CD4-positive, alpha-beta T cell treated with Interleukin-10 for 1 hour (primary cell): ENCODE data around the gene SOX1.

ENCODE experiments used
- DNase-seq: peaks from one replicate; pipeline ENCODE4 v3.0.0-alpha.2; 2020

SOX1 gene

DNA sequence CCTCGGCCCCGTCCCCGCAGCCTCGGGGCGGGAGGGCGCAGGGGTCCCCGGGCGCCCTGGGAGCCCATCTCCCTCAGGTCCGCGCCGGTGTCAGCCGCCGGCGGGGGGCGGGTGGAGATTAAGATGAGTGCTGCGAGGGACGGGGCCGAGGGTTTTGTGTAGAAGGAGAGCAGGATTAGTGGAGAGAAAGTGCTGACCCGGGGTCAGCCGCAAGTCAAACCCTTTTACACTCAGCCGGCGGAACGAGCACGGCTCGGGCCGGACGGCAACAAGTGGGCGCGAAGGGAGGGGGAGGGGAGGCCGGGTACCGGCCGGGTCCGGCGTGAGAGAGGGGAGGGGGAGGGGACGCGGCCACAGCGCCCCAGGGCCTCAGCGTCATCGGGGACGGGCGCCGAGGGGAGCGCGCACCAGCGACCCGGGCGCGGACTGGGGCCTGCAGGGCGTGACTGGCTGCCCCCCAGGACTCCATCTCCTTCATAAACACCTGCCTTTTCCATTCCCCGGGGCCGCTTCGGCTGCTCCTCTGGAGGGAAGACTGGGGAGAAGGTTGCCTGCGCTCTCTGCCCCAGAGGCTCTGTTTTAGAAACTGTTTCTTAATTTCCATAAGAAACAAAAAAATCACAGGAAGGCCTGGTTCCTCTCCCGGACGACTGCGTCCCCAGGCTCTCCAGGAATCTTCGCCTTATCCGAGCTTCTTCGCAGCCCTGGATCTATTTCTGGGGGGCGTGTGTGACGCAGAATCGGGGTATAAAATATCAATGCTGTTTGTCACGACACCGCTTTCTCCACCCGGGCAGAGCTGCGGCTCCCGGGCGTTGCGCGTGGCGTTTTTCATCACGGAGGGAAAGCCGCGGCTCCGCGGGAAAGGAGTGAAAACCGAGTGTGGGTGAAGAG lies 6.5 kb downstream of the SOX1 start:
- no peak for DNase-seq

DNA sequence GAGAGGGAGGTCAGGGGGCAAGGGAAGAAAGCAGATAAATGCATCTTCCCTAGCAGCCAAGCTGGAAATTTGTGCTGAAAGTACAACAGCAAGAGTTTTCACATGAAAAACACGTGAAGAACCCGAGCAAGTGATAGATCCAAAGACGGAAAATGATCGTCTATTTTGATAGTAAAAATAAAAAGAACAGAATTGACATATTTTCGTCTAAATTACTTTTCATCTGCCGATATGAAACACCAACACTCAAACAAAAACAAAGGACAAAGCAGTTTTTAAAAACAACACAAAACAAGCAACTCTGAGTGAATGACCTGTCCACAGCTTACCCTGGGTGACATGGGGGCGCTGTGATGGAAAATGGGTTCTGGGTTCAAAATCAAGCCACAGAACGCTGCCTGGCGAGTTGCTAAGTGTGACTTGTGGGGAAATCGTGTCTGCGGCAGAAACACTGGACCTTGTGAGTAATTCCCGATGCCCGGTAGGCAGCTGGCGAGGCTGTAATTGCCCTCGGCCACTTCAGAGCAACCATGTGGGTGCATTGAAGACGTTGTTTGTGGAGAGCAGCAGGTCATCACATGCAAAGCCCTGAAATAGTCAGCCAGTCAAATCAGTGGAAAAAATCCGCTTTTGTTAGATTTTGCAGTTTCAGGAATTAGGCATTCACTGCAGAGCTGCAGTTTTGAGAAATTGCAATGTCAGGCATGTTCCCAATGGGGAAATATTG lies 7.4 kb downstream of the SOX1 start:
- DNase-seq: no peak

DNA sequence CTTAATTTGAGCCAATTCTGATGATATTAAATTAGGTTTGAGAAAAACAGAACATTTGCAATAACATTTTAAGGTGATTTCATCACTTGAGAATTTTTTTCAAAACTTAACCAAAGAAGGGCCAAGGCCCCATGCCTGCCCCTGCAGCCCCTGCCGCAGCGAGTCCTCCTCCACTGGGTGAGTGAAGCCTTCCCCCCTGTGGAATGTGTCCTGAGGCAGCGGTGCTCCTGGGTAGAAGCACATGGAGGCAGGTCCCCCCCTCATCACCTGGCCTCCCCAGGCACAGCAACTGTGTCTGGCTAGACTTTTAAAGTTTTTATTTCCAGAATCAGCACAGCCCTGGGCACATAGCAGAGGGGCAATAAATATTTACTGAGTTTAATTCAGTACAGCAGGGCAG lies 10.8 kb downstream of the SOX1 start:
- DNase-seq: no peak

DNA sequence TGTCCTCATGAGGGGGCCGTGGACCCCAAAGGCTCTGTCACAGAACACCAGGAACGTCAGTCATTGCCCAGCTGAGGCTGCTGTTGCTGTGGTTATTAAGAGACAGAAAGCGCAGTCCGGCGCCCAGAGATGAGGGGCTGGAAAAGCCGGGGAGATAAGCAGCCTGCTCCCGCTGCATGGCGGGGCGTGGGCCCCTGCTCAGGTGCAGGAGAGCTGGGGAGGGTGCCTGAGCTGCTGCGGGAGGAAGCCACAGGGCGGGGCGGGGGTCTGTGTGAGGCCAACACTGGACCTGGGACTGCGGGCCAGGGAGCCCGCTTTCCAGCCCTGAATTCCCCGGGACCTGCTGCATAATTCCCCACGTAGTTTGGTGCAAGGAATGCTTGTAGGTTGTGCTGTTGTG lies 11.3 kb downstream of the SOX1 start:
- DNase-seq: no peak

DNA sequence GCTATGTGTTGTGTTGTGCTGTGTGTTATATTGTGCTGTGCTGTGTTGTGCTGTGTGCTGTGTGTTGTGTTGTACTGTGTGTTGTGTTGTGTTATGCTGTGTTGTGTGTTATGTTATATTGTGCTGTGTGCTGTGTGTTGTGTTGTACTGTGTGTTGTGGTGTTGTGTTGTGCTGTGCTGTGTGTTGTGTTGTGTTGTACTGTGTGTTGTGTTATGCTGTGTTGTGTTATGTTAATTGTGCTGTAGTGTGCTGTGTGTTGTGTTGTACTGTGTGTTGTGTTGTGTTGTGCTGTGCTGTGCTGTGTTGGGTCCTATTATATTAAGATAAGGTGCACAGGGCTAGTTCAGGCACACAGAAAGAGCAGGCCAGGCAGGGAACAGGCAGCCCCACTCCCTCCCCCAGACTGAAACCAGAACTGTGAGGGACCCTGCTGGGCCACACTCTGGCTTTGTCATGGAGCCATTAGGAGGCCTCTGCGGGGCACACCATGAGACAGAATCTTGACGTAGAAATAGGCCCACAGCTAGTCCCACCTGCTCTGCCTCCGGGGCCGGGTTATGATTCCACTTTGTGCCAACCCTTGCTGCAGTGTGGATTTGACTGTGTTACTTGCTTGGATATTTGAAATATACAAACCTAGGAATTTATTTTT lies 12.1 kb downstream of the SOX1 start:
- DNase-seq: no peak

DNA sequence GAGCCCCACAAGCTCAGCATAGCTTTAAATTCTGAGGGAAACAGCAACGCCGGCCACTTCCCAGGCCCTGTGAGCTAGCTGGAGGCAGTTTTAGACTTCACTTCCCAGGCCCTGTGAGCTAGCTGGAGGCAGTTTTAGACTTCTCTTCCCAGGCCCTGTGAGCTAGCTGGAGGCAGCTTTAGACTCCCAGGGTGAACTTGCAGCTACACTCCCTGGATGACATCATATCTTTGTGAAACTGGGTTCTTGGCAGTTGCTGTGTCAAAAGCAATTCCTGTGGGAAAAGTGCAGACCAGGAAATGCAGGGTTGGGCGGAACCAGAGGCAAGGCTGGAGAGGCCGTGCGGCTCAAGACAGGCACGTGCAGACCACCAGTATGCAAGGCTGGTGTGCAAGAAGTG lies 12.7 kb downstream of the SOX1 start:
- DNase-seq: no peak

DNA sequence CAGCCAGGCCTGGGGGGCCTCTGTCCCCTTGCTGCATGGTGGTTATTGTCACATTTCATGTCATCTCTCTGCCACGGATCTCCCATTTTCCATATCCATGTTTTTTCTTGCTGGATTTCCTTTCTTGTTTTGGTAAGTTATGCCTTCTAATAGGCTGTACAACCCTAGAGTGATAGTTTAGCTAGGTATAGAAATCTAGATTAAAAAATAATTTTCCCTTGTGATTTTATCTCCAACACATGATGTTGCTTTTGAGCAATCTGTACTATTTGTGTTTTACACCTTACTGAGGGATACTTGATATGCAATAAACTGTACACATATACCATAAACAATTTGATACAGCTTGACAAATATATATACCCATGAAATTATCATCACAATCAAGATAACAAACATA lies 17.0 kb downstream of the SOX1 start:
- no peak for DNase-seq

DNA sequence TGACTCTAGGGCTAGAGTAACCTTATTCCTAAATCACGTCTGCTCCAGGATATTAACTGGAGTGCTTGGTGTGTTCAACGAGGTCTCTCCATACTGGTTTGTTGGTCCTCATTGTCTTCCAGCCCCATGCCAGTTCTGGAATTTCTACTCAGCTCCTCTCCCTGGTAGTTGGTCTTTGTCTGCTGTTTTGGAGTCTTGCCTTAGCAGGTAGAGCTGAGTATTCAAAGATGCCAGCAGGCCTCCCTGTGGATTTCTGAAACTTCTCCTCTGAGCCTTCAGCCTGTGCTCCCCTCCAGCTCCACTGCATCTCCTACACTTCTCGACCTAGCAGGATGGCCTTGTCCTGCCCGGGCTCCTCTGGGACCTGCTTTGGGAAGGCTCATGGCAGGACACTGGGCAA lies 25.5 kb downstream of the SOX1 start:
- DNase-seq: no peak

DNA sequence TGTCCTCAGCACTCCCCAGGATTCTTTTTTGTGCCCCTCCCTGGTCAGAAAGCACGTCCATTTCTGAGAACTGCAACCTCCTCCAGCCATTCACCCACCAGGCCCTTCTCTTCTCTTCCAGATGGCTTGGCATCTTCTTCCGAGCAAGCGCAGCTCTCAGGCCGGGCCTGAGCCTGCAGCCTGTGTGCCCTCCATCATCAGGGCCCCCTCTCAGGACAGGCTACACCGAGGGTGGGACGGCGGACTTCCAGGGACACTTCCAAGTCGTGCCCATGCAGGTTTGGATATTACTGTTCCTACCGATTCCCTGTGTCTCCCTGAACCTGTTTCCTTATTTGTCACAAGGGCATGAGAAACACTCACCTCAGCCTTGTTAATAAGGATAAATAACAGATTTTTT lies 28.4 kb downstream of the SOX1 start:
- DNase-seq: no peak

DNA sequence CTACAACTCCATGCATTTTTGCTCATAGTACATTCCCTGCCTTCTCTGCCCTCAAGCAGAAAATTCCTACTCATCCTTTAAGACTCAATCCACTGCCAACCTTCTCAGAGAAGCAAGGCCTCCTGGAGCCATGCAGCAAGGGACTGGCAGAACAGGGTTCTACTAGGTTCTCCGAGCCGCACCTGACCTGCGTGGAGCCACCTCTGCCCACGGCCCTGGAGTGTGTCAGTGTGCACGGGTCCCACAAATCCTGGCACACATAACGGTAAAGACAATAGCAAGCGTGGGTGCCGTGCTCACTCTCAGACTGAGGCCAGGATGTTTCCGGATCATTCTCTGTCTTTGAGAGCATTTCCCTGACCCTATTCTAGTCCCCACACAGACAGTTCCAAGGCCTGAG lies 30.0 kb downstream of the SOX1 start:
- DNase-seq: no peak

DNA sequence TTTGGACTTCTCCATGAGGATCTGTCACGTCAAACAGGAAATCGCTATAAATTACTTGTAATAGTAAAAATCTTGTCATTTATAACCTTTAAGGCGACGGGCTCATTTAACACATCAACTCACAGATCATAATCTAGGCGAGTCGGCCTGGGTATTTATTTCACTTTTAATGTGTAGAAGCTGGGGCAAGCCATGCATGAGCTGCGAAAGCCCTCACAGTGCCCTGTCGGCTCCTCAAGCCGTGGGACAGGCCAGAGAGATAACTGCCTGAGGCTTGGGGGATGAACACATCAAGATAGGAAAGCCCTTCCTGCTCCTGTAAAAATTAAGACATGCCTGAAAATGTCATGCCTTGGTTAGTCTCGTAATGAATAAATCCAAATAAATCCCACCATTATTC lies 30.8 kb downstream of the SOX1 start:
- no peak for DNase-seq

DNA sequence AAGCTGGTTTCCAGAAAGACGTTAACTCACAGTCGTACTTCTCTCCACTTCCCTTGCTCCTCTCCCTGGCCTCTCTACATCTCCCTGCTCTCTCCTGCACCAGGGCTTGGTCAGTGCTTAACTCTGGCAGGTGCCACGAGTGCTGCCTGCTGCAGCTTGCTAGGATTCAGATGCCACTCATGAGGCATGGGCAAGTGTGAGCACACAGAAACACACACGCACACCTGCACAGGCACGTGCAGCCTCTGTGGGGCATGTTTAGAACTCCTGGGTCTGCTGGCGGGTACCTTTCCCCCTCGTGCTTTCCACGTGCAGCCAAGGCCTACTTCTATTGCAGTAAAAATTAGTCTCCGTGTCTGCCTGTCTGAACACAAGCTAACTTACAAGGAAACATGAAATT lies 31.8 kb downstream of the SOX1 start:
- DNase-seq: no peak

DNA sequence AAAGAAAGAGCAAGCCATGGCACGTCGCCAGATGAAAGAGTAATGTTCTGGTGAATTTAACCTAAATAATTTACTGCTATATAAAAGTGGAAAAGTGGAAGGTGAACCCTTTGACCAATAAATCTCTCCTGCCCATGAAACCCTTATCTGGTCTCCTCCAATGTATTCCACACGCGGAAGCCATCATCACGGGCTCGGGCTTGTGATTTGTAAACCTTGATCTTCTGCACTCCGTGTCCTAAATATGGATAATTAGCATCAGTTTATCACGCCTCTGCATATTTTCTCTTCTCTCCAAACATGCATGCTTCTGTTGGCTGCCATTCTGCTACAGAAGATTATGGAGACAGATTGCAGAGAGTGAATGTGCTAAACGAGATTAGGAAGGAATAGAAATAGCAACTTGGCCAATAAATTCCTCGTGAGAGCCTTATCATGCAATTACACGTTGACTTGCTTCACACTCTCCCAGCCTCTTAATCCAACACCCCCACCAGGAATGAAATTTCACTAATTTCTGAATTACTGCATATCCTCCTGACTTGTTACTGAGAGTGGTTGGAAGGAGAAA lies 34.5 kb downstream of the SOX1 start:
- DNase-seq: no peak

DNA sequence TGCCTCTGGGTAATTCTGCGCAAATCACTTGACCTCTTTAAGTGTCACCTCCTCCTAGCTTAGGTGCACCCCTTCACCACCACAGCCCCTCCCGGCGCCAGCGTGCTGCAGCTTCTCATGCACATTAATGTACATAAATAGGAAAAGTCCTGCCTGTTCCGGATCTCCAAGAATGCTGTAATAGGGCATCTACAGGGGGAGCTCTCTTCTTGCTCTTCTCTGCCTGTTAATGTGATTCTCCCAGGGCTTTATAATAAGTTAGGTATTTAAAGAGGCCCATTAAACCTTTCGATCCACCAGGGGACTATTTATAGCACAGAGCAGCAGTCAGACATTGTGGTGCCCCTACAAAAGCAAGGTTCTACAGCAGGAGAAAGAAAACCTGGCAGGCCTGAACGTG lies 35.3 kb downstream of the SOX1 start:
- DNase-seq: no peak

DNA sequence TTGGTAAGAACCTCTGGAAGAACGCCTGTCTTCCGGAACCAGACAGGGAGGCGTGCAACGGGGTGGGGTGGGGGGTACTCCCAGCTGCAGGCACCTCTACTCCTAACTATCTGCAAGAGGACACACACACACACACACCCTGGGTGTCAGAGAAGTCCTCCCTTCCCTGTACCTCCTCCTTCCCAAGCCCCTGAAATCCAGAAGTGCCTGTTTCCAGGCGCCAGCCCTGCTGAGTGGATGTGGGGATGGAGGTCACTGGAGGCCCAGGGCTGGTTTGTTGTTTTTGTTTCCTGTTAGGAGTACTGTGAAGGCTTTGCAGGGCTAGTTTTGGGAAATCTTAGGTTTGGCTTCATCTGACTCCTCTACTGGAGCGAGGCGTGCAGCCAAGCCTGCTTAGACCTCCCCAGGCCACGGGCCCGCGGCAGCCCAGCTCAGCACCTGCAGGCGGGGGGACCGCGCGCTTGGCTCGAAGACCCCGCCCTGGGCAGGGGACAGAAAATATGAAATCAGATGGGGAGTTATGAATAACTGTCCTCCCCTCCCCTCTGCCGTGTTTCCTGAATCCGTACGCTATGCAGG lies 36.4 kb downstream of the SOX1 start:
- no peak for DNase-seq

DNA sequence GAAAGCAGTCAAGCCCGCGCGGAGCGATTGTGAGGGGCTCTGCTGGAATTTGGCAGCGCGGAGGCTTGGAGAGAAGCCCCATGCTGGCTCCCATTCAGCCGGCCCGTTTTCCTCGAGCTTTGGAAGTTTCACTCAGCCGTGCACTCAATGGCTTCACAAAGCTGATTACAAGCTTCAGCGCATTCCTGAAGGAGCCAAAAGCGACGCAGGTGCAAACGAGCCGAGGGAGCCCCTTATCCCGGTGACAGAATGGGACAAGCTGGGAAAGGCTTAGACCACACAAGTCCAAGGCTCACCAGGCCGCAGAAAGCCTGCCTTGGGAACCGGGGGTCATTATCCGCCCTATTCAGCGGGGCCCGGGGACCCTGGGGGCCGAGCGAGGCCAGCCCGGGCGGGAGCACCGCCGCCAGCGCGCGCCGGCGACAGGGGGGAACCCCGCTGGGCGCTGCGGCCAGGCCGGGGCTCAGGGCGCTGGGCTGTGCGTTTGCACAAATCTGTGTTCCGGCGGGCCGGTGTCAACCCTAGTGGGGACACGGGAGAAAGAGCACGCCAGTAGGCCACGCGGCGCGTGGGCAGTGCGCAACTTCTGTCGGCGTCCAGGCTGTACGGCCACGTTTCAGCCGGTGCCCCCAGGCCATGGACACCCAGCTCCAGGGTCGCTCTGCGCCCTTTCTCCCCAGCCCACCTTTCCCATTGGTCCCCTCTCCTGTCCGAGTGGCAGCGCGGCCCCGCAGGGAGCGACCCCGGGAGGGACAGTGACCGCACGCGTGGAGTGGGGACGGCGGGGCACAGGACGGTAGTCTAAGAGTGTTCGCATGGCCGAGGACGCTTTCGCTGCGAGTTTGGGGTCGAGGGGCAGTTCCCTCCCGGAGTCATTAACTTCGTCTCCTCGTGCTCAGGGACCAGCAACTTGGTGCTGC lies 37.3 kb downstream of the SOX1 start:
- DNase-seq: no peak

DNA sequence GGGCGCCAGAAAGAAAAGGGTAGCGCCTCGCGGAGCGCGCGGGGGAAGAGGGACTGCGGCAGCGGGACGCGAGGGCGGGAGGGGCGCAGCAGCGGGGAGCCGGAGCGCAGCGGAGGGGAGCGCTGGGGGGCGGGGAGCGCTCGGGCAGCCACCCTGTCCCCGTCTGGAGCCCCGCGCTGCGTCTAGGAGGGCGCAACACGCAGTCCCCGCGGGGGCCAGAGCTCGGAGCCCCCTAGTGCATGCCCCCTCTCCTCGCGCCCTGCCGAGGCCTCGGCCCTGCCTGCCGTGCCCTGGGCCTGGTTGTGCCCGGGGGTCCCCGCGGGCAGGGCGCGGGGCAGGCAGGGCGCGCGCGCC lies 37.9 kb downstream of the SOX1 start:
- no peak for DNase-seq

DNA sequence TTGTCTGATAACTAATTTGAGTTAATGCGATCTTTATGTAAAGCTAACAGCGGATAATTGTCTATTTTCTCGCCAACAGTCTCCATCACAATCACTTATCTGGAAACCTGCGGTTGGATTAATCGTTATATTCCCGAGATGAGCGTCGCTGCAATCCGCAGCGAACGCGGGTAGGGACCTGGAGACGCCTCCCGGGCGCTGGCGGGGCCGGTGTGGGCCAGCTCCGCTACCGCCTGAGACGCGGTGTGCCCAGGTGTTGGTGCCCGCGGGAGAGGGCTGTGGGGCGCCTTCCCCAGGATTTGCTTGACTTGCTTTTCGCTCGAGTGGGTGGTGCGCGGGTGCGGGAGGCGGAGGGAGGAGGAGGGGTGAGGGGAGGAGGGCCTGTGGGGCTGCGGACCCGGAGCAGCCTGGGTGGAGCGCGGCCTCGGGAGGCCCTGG lies 38.3 kb downstream of the SOX1 start:
- no peak for DNase-seq

DNA sequence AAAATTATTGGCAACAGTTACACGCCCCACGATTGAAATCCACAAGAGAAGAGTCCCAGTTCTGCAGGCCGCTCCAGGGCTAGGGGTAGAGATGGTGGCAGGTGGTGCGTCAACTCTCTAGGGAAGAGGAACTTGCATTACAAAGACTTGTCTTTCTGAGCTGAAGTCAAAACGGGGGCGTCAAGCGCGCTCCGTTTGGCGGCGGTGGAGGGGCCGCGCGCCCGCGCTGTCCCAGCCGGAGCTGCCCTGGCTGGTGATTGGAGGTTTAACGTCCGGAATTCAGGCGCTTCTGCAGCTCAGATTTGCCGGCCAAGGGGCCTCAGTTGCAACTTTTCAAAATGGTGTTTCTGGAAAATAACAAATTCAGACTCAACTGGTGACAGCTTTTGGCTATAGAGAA lies 38.9 kb downstream of the SOX1 start:
- no peak for DNase-seq

DNA sequence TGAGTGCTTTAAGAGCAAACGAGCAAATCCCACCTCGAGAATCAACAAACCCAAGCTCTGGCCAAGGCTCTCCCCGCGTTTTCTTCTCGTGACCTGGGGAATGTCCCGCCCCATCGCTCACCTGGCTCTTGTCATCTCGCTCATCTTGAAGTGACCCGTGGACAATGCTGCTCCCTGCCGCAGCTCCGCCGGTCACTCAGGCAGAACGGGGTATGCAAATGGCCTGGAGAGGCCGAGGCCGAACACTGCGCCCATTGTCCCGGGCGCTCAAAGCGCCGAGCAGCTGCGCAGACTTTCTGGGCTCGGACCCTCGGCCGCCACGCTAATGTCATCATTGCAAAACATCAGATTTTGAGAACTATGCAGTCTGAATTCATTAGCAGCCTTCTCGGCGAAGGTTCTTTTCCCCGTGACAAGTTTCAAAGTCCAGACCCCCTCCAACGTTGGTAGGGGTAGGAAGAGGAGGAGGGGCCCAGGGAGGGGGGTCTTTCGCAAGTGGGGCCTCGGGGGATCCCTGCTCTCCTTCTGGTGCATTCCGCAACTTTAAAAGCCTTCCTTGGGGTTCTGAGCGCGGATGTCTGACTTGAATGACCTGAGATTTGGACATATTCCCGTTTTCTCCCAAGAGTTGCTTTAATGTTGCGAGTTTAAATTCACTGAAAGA lies 39.7 kb downstream of the SOX1 start:
- no peak for DNase-seq

DNA sequence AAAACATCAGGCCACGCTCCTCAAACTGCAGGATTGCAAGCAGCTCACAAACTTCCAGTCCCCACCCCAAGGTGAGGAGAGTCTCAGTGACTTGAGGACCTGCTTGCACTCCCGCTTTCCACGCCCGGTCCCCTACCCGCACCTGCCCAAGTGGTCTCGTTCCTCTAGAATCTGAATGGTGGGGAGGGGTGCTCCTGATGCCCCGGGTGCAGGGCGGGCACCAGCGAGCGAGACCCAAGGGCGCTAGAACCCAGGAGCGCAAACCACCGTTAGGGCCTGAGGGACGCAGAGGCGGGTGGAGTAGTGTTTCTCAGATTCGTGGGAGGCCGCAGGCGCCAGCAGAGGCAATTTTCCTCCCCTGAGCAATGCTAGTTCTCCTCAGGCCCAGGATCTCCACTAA lies 40.3 kb downstream of the SOX1 start:
- no peak for DNase-seq

DNA sequence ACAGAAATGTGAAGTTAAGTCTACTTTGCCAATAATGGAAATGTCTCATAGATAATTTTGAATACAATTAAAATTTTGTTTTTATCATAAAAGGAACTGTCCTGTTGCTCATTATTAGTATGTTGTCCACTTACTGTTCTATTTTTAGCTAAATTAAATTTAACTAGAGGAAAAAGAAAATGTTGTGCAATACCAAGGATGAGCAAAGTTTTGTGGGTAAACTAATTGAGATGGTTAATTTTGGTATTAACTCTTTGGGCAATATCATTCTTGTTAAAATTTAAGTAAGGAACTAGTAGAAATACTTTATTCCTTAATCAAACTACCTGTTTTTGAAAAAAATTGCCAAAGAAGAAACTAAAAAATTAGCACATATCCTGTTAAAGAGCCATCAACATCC lies 43.5 kb downstream of the SOX1 start:
- no peak for DNase-seq
